SU-DHL-6 (cell line): ENCODE measurements around the gene TREML4.

Source experiments
- H2AFZ ChIP-seq: fragments of 200-600 bp; sonication (generic); 2 replicates; pipeline ENCODE4 v1.6.1; 2014; ENCODE audit warnings: low read depth, mild to moderate bottlenecking, moderate library complexity, mixed read lengths, antibody characterized with exemption, low read length; ENCODE audit not compliant: severe bottlenecking
- H3F3A ChIP-seq: fragments of 200-600 bp; shearing (Covaris generic); 2 replicates; pipeline ENCODE4 v1.6.0; 2016; ENCODE audit warnings: antibody characterized with exemption, mild to moderate bottlenecking; ENCODE audit not compliant: insufficient read depth
- H3K27ac ChIP-seq: fragments of 200-600 bp; sonication (generic); 2 replicates; pipeline ENCODE4 v1.5.1; 2016; ENCODE audit warnings: low read depth, mild to moderate bottlenecking, low read length, moderate library complexity, mixed read lengths
- H3K27me3 ChIP-seq: fragments of 200-600 bp; sonication (generic), shearing (Covaris generic); 2 replicates; pipeline ENCODE4 v1.6.0; 2014; ENCODE audit warnings: mild to moderate bottlenecking, low read length
- H3K36me3 ChIP-seq: fragments of 200-600 bp; sonication (generic); 2 replicates; pipeline ENCODE4 v1.6.1; 2014; ENCODE audit warnings: mild to moderate bottlenecking, low read length, mixed read lengths
- H3K4me2 ChIP-seq: fragments of 300-600, 200-600 bp; shearing (Covaris generic), sonication (generic); 2 replicates; pipeline ENCODE4 v1.6.0; 2014; ENCODE audit warnings: low read length, low read depth, mild to moderate bottlenecking; ENCODE audit not compliant: poor library complexity, severe bottlenecking
- H3K4me3 ChIP-seq: fragments of 200-600 bp; sonication (generic); 2 replicates; pipeline ENCODE4 v1.5.1; 2014; ENCODE audit warnings: antibody characterized with exemption, low read length, mild to moderate bottlenecking, mixed read lengths; ENCODE audit not compliant: insufficient read depth, poor library complexity, severe bottlenecking
- H3K79me2 ChIP-seq: fragments of 200-600 bp; sonication (generic); 2 replicates; pipeline ENCODE4 v1.6.1; 2014; ENCODE audit warnings: mild to moderate bottlenecking, low read length, moderate library complexity; ENCODE audit not compliant: insufficient read depth
- H3K9ac ChIP-seq: fragments of 200-600 bp; sonication (generic); 2 replicates; pipeline ENCODE4 v1.7.0; 2014; ENCODE audit warnings: mild to moderate bottlenecking, low read length
- H3K9me2 ChIP-seq: fragments of 200-600 bp; sonication (generic); replicated peaks from 2 replicates; pipeline ENCODE4 v1.6.1; 2014; ENCODE audit warnings: low read length; ENCODE audit not compliant: insufficient read depth
- H3K9me3 ChIP-seq: fragments of 200-600 bp; sonication (generic); 2 replicates; pipeline ENCODE4 v1.6.1; 2014; ENCODE audit warnings: low read length, mixed read lengths; ENCODE audit not compliant: insufficient read depth
- H4K20me1 ChIP-seq: fragments of 200-600 bp; sonication (generic); 2 replicates; pipeline ENCODE4 v1.6.1; 2014; ENCODE audit warnings: low read depth, mild to moderate bottlenecking, antibody characterized with exemption, low read length, moderate library complexity, mixed read lengths
- EZH2phosphoT487 ChIP-seq: fragments of 200-600 bp; sonication (generic), shearing (Covaris generic); conservative IDR thresholded peaks from 2 replicates; pipeline ENCODE4 v1.6.1; 2018; ENCODE audit warnings: mild to moderate bottlenecking, antibody characterized with exemption, low read length, moderate library complexity, mixed read lengths
- TF ChIP-seq, protein P1 (sequence below): fragments of 200-600 bp; sonication (generic); IDR thresholded peaks from one replicate; pipeline ENCODE4 v1.5.1; 2017; ENCODE audit warnings: antibody characterized with exemption, mild to moderate bottlenecking, low read length, moderate library complexity; ENCODE audit not compliant: insufficient read depth, poor library complexity, severe bottlenecking

TREML4 gene

DNA sequence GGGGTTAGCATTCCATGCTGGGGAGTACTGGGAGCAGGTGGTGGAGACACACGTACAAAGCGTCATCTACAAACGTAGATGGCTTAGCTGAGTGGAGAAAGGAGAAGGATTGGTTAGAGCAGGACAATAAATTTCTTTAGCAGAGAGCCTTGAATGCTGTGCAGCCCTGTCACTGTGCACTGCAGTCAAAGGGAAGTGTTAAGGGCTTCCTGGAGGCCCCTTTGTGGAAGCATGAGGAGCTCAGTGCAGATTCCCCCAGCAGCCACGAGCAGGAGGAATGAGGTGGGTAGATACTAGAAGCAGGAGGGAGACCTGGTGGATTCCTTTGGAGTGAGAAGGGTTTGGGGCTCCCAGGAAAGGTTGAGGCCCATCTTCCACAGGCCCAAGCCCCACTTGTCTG, 6.1 kb upstream of the TREML4 start:
- Histone ChIP-seq H2AFZ (no peak overlapping the region), H3K79me2 (no peaks in the 10 kb centered on the region), H3K9me2 (no peaks in the 10 kb centered on the region), H3F3A (no peaks in the 10 kb centered on the region), H3K4me3 (no peak overlapping the region), H3K36me3 (0 out of 2 replicates have a peak, but pooled peaks cover 5% of the 10 kb centered on the region), H4K20me1 (no peaks in the 10 kb centered on the region), H3K4me2 (no peak overlapping the region), H3K27me3 (no peaks in the 10 kb centered on the region), H3K27ac (no peak overlapping the region), H3K9ac (no peak overlapping the region), H3K9me3 (peaks cover 15% of the 10 kb centered on the region)
- TF ChIP-seq, protein P1, sequence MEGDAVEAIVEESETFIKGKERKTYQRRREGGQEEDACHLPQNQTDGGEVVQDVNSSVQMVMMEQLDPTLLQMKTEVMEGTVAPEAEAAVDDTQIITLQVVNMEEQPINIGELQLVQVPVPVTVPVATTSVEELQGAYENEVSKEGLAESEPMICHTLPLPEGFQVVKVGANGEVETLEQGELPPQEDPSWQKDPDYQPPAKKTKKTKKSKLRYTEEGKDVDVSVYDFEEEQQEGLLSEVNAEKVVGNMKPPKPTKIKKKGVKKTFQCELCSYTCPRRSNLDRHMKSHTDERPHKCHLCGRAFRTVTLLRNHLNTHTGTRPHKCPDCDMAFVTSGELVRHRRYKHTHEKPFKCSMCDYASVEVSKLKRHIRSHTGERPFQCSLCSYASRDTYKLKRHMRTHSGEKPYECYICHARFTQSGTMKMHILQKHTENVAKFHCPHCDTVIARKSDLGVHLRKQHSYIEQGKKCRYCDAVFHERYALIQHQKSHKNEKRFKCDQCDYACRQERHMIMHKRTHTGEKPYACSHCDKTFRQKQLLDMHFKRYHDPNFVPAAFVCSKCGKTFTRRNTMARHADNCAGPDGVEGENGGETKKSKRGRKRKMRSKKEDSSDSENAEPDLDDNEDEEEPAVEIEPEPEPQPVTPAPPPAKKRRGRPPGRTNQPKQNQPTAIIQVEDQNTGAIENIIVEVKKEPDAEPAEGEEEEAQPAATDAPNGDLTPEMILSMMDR: no peak
- TF ChIP-seq EZH2phosphoT487: no peak

DNA sequence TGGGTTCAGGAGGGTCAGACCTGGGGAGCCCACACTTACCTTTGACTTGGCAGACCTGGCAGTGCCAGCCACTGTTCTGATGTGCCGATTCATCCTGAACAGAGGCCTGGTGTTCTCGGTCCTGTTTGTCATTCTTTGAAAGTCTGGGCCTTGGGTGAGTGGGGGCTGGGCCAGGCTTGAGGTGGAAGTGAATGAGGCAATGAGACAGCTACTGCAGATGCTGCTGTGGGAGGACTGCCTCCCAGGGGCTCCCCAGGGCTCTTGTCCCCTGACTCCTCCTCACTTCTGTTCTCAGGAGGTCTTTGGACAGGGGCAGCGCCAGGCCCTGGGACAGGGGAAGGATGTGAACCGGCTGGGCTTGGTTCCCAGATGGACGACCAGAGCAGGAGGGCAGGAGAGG, 5.6 kb upstream of the TREML4 start:
- Histone ChIP-seq H2AFZ (no peak overlapping the region), H3K4me2 (no peak overlapping the region), H3K27me3 (no peaks in the 10 kb centered on the region), H3K79me2 (no peaks in the 10 kb centered on the region), H3K9me2 (no peaks in the 10 kb centered on the region), H3F3A (no peaks in the 10 kb centered on the region), H3K27ac (no peak overlapping the region), H4K20me1 (no peaks in the 10 kb centered on the region), H3K9ac (no peak overlapping the region), H3K36me3 (0 out of 2 replicates have a peak, but pooled peaks cover 5% of the 10 kb centered on the region), H3K9me3 (peaks cover 15% of the 10 kb centered on the region), H3K4me3 (no peak overlapping the region)
- no peak for TF ChIP-seq EZH2phosphoT487
- TF ChIP-seq, protein P1: no peak

DNA sequence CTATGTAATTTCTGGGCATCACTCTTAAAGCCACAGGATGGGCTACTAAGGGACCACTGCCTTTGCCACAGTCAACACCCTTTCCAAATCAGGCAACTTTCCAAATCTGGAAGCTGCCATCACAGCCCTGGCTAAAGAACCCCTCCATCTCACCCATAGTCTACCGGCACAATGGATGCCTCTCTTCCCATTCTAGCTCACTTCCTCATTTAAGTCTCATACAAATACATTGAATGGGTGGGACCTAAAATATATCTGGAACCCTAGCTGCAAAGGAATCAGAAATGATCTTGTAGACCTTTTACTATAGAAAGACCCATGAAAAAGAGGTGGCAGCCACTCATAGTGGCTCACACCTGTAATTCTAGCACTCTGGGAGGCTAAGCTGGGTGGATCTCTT, 3.3 kb upstream of the TREML4 start:
- Histone ChIP-seq H3K27ac (no peak overlapping the region), H3K4me3 (no peak overlapping the region), H3K9me3 (peaks cover 9% of the 10 kb centered on the region), H3K27me3 (no peaks in the 10 kb centered on the region), H3K36me3 (no peaks in the 10 kb centered on the region), H3K9me2 (no peaks in the 10 kb centered on the region), H3F3A (no peaks in the 10 kb centered on the region), H3K79me2 (no peaks in the 10 kb centered on the region), H3K4me2 (no peak overlapping the region), H2AFZ (no peak overlapping the region), H3K9ac (no peak overlapping the region), H4K20me1 (no peaks in the 10 kb centered on the region)
- TF ChIP-seq, protein P1: no peak
- TF ChIP-seq EZH2phosphoT487: no peak
